HL-60 (cell line): Measurements from ENCODE around the gene GJC1.

Experiments
- GABPA ChIP-seq: IDR thresholded peaks from 2 replicates; pipeline ENCODE4 v1.6.1; 2012; ENCODE audit warnings: low read depth
- POLR2AphosphoS5 ChIP-seq: IDR thresholded peaks from 2 replicates; pipeline ENCODE4 v1.6.1; 2012; ENCODE audit warnings: low read depth
- SPI1 ChIP-seq: IDR thresholded peaks from 2 replicates; pipeline ENCODE4 v1.6.1; 2012; ENCODE audit warnings: low read depth, mild to moderate bottlenecking, borderline replicate concordance
- TF ChIP-seq, protein P1 (sequence below): IDR thresholded peaks from one replicate; pipeline ENCODE4 v1.5.1; 2011; ENCODE audit warnings: low read length, control low read depth, inconsistent platforms; ENCODE audit not compliant: insufficient read depth
- TF ChIP-seq, protein P2 (sequence below): IDR thresholded peaks from 2 replicates; pipeline ENCODE4 v1.6.1; 2012; ENCODE audit warnings: low read depth; ENCODE audit not compliant: insufficient replicate concordance

DNA sequence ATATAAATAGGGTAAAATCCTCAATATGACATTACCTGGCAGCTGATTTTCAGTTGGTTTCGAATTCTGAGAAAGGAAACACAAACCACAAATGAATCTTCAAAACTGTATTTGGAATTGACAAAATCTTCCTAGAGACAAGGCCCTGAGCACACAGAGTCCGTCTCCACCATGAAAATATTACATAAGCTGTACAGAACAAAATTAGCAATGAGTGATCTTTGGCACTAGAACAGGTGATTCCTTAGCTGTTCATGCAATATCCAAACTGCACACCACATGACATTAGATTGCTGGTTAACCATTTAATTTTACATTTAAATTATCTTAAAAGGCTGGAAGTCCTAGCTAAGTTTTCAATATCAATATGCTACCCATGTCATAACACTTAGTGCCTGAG is 31.7 kb downstream of the GJC1 start:
- TF ChIP-seq, protein P1, sequence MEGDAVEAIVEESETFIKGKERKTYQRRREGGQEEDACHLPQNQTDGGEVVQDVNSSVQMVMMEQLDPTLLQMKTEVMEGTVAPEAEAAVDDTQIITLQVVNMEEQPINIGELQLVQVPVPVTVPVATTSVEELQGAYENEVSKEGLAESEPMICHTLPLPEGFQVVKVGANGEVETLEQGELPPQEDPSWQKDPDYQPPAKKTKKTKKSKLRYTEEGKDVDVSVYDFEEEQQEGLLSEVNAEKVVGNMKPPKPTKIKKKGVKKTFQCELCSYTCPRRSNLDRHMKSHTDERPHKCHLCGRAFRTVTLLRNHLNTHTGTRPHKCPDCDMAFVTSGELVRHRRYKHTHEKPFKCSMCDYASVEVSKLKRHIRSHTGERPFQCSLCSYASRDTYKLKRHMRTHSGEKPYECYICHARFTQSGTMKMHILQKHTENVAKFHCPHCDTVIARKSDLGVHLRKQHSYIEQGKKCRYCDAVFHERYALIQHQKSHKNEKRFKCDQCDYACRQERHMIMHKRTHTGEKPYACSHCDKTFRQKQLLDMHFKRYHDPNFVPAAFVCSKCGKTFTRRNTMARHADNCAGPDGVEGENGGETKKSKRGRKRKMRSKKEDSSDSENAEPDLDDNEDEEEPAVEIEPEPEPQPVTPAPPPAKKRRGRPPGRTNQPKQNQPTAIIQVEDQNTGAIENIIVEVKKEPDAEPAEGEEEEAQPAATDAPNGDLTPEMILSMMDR: no peak
- TF ChIP-seq, protein P2, sequence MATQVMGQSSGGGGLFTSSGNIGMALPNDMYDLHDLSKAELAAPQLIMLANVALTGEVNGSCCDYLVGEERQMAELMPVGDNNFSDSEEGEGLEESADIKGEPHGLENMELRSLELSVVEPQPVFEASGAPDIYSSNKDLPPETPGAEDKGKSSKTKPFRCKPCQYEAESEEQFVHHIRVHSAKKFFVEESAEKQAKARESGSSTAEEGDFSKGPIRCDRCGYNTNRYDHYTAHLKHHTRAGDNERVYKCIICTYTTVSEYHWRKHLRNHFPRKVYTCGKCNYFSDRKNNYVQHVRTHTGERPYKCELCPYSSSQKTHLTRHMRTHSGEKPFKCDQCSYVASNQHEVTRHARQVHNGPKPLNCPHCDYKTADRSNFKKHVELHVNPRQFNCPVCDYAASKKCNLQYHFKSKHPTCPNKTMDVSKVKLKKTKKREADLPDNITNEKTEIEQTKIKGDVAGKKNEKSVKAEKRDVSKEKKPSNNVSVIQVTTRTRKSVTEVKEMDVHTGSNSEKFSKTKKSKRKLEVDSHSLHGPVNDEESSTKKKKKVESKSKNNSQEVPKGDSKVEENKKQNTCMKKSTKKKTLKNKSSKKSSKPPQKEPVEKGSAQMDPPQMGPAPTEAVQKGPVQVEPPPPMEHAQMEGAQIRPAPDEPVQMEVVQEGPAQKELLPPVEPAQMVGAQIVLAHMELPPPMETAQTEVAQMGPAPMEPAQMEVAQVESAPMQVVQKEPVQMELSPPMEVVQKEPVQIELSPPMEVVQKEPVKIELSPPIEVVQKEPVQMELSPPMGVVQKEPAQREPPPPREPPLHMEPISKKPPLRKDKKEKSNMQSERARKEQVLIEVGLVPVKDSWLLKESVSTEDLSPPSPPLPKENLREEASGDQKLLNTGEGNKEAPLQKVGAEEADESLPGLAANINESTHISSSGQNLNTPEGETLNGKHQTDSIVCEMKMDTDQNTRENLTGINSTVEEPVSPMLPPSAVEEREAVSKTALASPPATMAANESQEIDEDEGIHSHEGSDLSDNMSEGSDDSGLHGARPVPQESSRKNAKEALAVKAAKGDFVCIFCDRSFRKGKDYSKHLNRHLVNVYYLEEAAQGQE: no peak
- TF ChIP-seq GABPA (no peak), POLR2AphosphoS5 (no peak), SPI1 (no peak)
